OCI-LY3 (cell line): Measurements from ENCODE around the gene TMPRSS11B.

Experiments used
- EZH2phosphoT487 ChIP-seq: fragments of 200-600 bp; shearing (Covaris generic); IDR thresholded peaks from 2 replicates; pipeline ENCODE4 v1.6.1; 2018; ENCODE audit warnings: antibody characterized with exemption, mixed run types, low read depth
- TF ChIP-seq, protein P1 (sequence below): fragments of 200-600, 300-600 bp; sonication (generic); IDR thresholded peaks from 2 replicates; pipeline ENCODE4 v1.5.1; 2014; ENCODE audit warnings: antibody characterized with exemption, low read length, low read depth

DNA sequence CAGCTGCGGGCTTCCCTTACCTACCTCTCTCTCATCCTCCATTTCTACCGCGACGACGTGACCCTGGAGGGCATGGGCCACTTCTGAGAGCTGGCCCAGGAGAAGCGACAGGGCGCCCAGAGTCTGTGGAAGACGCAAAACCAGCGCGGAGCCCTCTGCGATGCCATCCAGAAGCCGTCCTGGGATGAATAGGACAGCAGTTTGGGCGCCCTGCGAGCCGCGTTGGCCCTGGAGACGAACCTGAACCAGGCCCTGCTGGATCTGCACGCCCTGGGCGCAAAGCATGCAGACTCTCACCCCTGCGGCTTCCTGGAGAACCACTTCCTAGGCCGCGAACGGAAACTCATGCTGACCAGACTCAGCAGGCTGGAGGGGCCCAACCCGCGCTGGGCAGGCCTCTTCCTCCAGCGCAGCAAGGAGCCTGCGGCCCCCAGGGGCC lies 63.1 kb downstream of the TMPRSS11B start:
- TF ChIP-seq, protein P1, sequence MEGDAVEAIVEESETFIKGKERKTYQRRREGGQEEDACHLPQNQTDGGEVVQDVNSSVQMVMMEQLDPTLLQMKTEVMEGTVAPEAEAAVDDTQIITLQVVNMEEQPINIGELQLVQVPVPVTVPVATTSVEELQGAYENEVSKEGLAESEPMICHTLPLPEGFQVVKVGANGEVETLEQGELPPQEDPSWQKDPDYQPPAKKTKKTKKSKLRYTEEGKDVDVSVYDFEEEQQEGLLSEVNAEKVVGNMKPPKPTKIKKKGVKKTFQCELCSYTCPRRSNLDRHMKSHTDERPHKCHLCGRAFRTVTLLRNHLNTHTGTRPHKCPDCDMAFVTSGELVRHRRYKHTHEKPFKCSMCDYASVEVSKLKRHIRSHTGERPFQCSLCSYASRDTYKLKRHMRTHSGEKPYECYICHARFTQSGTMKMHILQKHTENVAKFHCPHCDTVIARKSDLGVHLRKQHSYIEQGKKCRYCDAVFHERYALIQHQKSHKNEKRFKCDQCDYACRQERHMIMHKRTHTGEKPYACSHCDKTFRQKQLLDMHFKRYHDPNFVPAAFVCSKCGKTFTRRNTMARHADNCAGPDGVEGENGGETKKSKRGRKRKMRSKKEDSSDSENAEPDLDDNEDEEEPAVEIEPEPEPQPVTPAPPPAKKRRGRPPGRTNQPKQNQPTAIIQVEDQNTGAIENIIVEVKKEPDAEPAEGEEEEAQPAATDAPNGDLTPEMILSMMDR, result no peak
- TF ChIP-seq EZH2phosphoT487, result no peak
